Activated B cell treated with CpG ODN at 0.5 μM for 24 hours (primary cell): Measurements from ENCODE around the gene INCENP. TPM values are rescaled to one million over a fixed set of nuclear protein-coding genes. Genes with fewer than 3 reads are reported as not detected.
"Not testable (repeated sequence)": the region's sequence is repeated elsewhere in the genome, so short reads cannot be mapped to it uniquely, and the experiment has no call there.

ENCODE experiments used
- ATAC-seq: fragments of 200-7000 bp; cut with Tn5 transposase; one replicate; pipeline ENCODE4 v1.10.0; 2021; ENCODE audit warnings: low read depth, mild to moderate bottlenecking, moderate library complexity
- CTCF ChIA-PET: fragments of 350-600 bp; sonication (Branson Sonifier 250); formaldehyde crosslinking; loops from one replicate; lab custom pipeline; 2021; ENCODE audit warnings: antibody characterized with exemption; lab: Charles Lee
- POLR2A ChIA-PET: fragments of 350-600 bp; sonication (Branson Sonifier 250); formaldehyde crosslinking; loops from one replicate; lab custom pipeline; 2021; ENCODE audit warnings: antibody characterized with exemption; lab: Charles Lee
- DNase-seq: peaks from one replicate; pipeline ENCODE4 v3.0.0; 2022
- H3K27ac Mint-ChIP-seq: one replicate; pipeline ENCODE4 v1.8.0; 2020; ENCODE audit warnings: mixed read lengths
- H3K27me3 Mint-ChIP-seq: one replicate; pipeline ENCODE4 v1.8.0; 2021; ENCODE audit warnings: mixed read lengths
- H3K36me3 Mint-ChIP-seq: one replicate; pipeline ENCODE4 v1.8.0; 2021; ENCODE audit warnings: low read depth, mixed read lengths
- H3K4me1 Mint-ChIP-seq: one replicate; pipeline ENCODE4 v1.8.0; 2021; ENCODE audit warnings: mixed read lengths
- H3K4me3 Mint-ChIP-seq: one replicate; pipeline ENCODE4 v1.8.0; 2020; ENCODE audit warnings: mild to moderate bottlenecking, mixed read lengths
- H3K9me3 Mint-ChIP-seq: one replicate; pipeline ENCODE4 v1.8.0; 2020; ENCODE audit warnings: mixed read lengths
- intact Hi-C: fragments of 100-400 bp; cut with micrococcal nuclease; formaldehyde crosslinking; loops from one replicate; pipeline ENCODE4 v1.15.1; 2024
- total RNA-seq: library from RNA; stranded (reverse); gene quantifications from 2 replicates; pipeline ENCODE4 v1.2.3, GENCODE V29; 2022
- TF ChIP-seq, protein P1 (sequence below): fragments of 200-600 bp; IDR thresholded peaks from one replicate; pipeline ENCODE4 v1.8.0; 2022; ENCODE audit warnings: antibody characterized with exemption, mild to moderate bottlenecking

Gene INCENP
- total RNA-seq, 1 donor from 2014 or later, result 34.8 TPM

DNA sequence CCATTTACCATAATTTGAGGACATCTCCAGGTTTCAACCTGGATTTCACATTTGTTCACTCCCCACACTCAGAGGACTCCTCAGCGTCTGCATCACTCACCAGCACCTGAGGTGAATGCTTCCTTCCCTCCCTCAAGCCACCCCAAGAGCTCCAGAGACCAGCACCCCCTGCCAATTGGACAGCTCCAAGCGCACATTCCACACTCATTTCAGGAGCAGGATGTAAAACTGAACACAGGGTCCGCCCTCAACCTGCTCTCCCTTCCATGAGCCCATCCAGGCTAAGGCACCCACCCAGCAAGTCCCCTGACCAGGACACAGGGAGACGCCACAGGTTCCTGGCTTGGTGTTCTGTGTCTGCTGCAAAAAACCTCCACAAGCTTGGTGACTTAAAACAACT lies 70.1 kb downstream of the INCENP start:
- Mint-ChIP-seq H3K9me3 (no peaks in the 10 kb centered on the region), H3K4me3 (no peak overlapping the region), H3K4me1 (no peaks in the 10 kb centered on the region), H3K36me3 (no peaks in the 10 kb centered on the region), H3K27ac (no peak overlapping the region), H3K27me3 (peaks cover 42% of the 10 kb centered on the region)
- DNase-seq (no peak), ATAC-seq (no peak)
- ChIA-PET POLR2A (no interaction called here), CTCF (no interaction called here)
- intact Hi-C loops, result no loop called here
- TF ChIP-seq, protein P1, sequence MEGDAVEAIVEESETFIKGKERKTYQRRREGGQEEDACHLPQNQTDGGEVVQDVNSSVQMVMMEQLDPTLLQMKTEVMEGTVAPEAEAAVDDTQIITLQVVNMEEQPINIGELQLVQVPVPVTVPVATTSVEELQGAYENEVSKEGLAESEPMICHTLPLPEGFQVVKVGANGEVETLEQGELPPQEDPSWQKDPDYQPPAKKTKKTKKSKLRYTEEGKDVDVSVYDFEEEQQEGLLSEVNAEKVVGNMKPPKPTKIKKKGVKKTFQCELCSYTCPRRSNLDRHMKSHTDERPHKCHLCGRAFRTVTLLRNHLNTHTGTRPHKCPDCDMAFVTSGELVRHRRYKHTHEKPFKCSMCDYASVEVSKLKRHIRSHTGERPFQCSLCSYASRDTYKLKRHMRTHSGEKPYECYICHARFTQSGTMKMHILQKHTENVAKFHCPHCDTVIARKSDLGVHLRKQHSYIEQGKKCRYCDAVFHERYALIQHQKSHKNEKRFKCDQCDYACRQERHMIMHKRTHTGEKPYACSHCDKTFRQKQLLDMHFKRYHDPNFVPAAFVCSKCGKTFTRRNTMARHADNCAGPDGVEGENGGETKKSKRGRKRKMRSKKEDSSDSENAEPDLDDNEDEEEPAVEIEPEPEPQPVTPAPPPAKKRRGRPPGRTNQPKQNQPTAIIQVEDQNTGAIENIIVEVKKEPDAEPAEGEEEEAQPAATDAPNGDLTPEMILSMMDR, result no peak

DNA sequence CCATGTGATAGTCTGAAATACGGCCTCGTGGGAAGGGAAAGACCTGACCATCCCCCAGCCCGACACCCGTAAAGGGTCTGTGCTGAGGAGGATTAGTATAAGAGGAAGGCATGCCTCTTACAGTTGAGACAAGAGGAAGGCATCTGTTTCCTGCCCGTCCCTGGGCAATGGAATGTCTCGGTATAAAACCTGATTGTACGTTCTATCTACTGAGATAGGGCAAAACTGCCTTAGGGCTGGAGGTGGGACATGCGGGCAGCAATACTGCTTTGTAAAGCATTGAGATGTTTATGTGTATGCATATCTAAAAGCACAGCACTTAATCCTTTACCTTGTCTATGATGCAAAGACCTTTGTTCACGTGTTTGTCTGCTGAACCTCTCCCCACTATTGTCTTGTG lies 71.2 kb downstream of the INCENP start:
- H3K36me3 Mint-ChIP-seq, POLR2A ChIA-PET, CTCF ChIA-PET, intact Hi-C loops, H3K9me3 Mint-ChIP-seq, ATAC-seq, DNase-seq, H3K4me1 Mint-ChIP-seq, H3K4me3 Mint-ChIP-seq, H3K27ac Mint-ChIP-seq: not testable (repeated sequence)
- peaks cover 36% of the 10 kb centered on the region for H3K27me3 Mint-ChIP-seq

DNA sequence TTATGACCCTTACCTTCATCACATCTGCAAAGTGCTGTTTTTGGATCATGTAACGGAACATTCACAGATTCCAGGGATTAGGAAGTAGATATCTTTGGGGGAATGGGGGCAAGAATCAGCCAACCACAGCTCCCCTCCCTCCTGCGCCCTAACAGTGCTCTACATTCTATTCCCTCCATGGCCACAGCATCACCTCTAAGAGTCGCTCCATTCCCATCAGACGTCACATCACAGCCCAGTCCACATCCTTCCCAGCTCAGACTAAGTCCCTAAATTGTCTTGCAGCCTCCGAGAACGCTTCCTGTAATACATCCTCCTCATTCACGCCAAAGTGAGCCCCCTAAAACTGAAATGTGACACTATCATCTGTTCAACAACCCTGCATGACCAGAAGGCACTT lies 72.1 kb downstream of the INCENP start:
- ChIA-PET CTCF (no interaction called here), POLR2A (no interaction called here)
- H3K27me3 Mint-ChIP-seq, result peaks cover 33% of the 10 kb centered on the region
- TF ChIP-seq, protein P1, result no peak
- H3K4me3 Mint-ChIP-seq, result no peak overlapping the region
- DNase-seq (no peak), ATAC-seq (no peak)
- no peak overlapping the region for H3K27ac Mint-ChIP-seq
- no peaks in the 10 kb centered on the region for H3K4me1 Mint-ChIP-seq
- intact Hi-C loops, result no loop called here
- no peaks in the 10 kb centered on the region for H3K9me3 Mint-ChIP-seq
- H3K36me3 Mint-ChIP-seq, result no peaks in the 10 kb centered on the region

DNA sequence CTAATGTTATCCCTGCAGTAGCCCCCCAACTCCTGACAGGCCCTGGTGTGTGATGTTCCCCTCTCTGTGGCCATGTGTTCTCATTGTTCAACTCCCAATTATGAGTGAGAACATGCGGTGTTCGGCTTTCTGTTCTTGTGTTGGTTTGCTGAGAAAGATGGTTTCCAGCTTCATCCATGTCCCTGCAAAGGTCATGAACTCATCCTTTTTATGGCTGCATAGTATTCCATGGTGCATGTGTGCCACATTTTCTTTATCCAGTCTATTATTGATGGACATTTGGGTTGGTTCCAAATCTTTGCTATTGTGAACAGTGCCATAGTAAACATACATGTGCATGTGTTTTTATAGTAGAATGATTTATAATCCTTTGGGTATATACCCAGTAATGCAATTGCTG lies 73.6 kb downstream of the INCENP start:
- H3K4me1 Mint-ChIP-seq, H3K27ac Mint-ChIP-seq, DNase-seq, POLR2A ChIA-PET, H3K9me3 Mint-ChIP-seq, intact Hi-C loops, H3K4me3 Mint-ChIP-seq, ATAC-seq, H3K36me3 Mint-ChIP-seq, CTCF ChIA-PET: not testable (repeated sequence)
- H3K27me3 Mint-ChIP-seq, result peaks cover 27% of the 10 kb centered on the region

DNA sequence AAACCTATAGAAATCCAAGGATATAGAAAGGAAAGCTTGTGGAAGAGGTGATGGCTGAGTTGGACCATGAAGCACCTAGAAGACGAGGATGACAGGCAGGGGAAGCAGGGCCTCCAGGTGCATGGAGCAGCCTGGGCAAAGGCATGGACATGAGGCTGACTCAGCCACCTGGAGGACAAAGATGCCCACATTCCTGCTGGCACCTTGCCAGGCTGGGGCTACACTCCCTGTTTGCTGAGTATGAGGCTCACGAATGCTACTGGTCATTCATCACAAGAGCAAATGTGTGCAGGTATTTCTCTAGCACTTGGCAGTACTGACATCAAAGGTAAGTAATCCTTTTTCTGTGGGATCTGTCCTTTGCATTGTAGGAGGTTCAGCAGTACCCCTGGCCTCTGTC lies 77.6 kb downstream of the INCENP start:
- no peak for DNase-seq
- TF ChIP-seq, protein P1, result no peak
- Mint-ChIP-seq H3K27me3 (peaks cover 9% of the 10 kb centered on the region), H3K36me3 (no peaks in the 10 kb centered on the region), H3K4me1 (no peaks in the 10 kb centered on the region), H3K9me3 (no peaks in the 10 kb centered on the region), H3K4me3 (no peak overlapping the region), H3K27ac (no peak overlapping the region)
- intact Hi-C loops, result no loop called here
- ChIA-PET CTCF (no interaction called here), POLR2A (no interaction called here)
- no peak for ATAC-seq

Other genes with a start within 250 kb of the INCENP start
- gene FADS3, start 232.5 kb upstream of the INCENP start, total RNA-seq, result 121 and 135 TPM in 2 replicates
- gene RAB3IL1, start 206.4 kb upstream of the INCENP start, total RNA-seq, result not detected in 2 replicates
- 0.16 and 0.44 TPM in 2 replicates for gene BEST1, start 173.7 kb upstream of the INCENP start, total RNA-seq
- 865 and 906 TPM in 2 replicates for gene FTH1, start 156.4 kb upstream of the INCENP start, total RNA-seq
- not detected in 2 replicates for gene SCGB1D1, start 66.2 kb downstream of the INCENP start, total RNA-seq
- not detected in 2 replicates for gene SCGB2A1, start 84.7 kb downstream of the INCENP start, total RNA-seq
- gene SCGB1D2, start 118.2 kb downstream of the INCENP start, total RNA-seq, result not detected in 2 replicates
- not detected in 2 replicates for gene SCGB2A2, start 146.1 kb downstream of the INCENP start, total RNA-seq
- gene SCGB1D4, start 175.1 kb downstream of the INCENP start, total RNA-seq, result not detected in 2 replicates
- gene ASRGL1, start 213.4 kb downstream of the INCENP start, total RNA-seq, result 0.98 and 1.3 TPM in 2 replicates